ENCODE results near the gene SLC25A13.
A peak's percentile ranks its signal among the peaks of the same experiment; 100 is the strongest.

The SLC25A13 gene

DNA sequence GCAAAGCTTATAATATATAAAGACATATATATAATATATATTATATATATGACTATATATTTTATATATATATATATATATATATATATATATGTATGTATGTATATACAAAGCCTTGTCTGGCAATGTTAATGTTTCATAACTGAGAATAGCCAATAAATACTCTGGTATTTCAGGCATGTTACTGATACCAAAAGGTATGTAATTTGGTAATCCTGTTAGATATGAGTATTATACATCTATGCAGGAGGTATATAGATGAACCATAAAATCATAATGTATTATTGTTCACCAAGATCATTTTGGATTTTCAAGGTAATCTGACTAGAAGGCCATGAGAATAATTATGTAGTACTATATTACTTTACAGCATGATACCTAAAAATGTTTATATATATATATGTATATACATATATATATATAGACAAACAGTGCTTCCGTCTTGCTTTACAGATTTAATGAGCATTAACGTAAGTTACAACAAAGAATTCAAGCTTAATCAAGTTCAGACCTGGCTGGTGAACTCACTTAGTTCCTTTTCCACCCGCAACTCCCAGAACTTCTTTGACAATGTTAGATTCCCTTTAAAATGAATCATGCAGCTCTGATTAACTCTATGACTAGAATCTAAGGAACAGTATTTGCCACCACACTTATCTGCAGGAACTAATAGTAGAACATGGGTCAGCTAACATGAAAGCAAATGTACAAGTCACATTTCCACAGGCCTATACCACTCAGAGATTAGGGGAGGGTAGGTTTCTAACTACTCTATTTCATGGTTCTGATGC, 82.7 kb downstream of the SLC25A13 start:
- H3K4me3 ChIP-seq (ENCODE audit: low read depth, low read length) = no peak overlapping the region
- TF ChIP-seq, protein P1, sequence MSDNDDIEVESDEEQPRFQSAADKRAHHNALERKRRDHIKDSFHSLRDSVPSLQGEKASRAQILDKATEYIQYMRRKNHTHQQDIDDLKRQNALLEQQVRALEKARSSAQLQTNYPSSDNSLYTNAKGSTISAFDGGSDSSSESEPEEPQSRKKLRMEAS (IDR thresholded peaks at IDR 0.05; ENCODE audit: low read depth, low read length) = no peak
- TF ChIP-seq MYC (IDR thresholded peaks at IDR 0.05; ENCODE audit: low read depth, low read length) (no peak), CTCF (IDR thresholded peaks at IDR 0.05; ENCODE audit: low read depth, low read length) (no peak), POLR2A (IDR thresholded peaks at IDR 0.05; ENCODE audit: extremely low read depth, insufficient read length) (no peak)
- no peak for DNase-seq (ENCODE audit: low read depth)

DNA sequence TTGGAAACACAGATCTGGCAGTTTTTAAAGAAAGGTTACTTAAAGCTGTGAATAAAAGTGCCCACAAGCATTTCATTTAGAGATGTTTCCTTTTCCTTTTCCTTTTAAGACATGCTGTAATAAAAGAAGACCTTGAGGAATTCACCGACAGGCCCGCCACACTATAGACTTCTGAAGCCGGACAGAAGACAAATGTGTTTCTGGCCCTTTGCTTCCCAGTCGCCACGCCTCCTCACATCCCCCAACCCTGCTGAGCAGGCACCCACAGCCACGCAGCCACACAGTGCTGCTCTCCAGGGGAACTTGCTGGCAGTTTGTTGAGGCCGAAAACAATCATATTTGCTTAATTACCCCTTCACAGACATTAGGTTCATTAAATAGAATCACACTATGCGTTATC, 83.4 kb downstream of the SLC25A13 start:
- TF ChIP-seq, protein P1 (IDR thresholded peaks at IDR 0.05; ENCODE audit: low read depth, low read length) = no peak
- TF ChIP-seq MYC (IDR thresholded peaks at IDR 0.05; ENCODE audit: low read depth, low read length) (no peak), CTCF (IDR thresholded peaks at IDR 0.05; ENCODE audit: low read depth, low read length) (no peak), POLR2A (IDR thresholded peaks at IDR 0.05; ENCODE audit: extremely low read depth, insufficient read length) (no peak)
- H3K4me3 ChIP-seq (ENCODE audit: low read depth, low read length) = no peak overlapping the region
- DNase-seq (ENCODE audit: low read depth) = no peak

DNA sequence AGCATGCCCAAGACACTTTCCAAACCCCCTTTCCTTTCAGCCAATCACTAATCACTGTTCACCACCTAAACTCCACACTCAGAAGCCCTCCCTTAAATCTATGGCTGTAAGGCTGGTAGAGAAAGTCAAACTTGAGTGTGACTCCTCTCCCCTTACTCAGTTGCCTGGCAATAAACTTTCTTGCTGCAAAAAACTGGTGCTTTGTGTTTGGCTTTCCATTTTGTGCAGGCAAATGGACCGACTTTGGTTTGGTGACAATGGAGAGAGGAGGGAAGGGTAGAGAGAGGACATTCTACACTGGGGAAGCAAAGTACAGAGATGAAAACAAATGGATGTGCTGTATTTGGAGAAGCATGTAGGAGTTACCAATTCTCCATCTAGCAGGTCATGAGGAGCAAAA, 84.9 kb downstream of the SLC25A13 start:
- no peak overlapping the region for H3K4me3 ChIP-seq (ENCODE audit: low read depth, low read length)
- TF ChIP-seq CTCF (IDR thresholded peaks at IDR 0.05; ENCODE audit: low read depth, low read length) = no peak
- no peak for DNase-seq (ENCODE audit: low read depth)

GRCh38 chr7:96236198-96237039, 85.5 kb downstream of the SLC25A13 start:
- H3K4me3 ChIP-seq (ENCODE audit: low read depth, low read length) = no peak overlapping the region
- no peak for TF ChIP-seq MYC (IDR thresholded peaks at IDR 0.05; ENCODE audit: low read depth, low read length)
- TF ChIP-seq POLR2A (IDR thresholded peaks at IDR 0.05; ENCODE audit: extremely low read depth, insufficient read length) = no peak
- no peak for TF ChIP-seq CTCF (IDR thresholded peaks at IDR 0.05; ENCODE audit: low read depth, low read length)
- TF ChIP-seq, protein P1 (IDR thresholded peaks at IDR 0.05; ENCODE audit: low read depth, low read length) = no peak
- peak; percentile 39 for DNase-seq (ENCODE audit: low read depth)

- no peak overlapping the region for H3K4me3 ChIP-seq (ENCODE audit: low read depth, low read length)
- TF ChIP-seq CTCF (IDR thresholded peaks at IDR 0.05; ENCODE audit: low read depth, low read length) = no peak
- no peak for TF ChIP-seq POLR2A (IDR thresholded peaks at IDR 0.05; ENCODE audit: extremely low read depth, insufficient read length)
- no peak for DNase-seq (ENCODE audit: low read depth)
Observed at GRCh38 chr7:96235281-96235680, 86.6 kb downstream of the SLC25A13 start.
